GM23338 (cell line): ENCODE results near the gene NPHS1.

Experiments
- CTCF ChIP-seq, 2 experiments: fragments of 200-600 bp in 1 of 2; sonication (generic) in 1 of 2; conservative IDR thresholded peaks; 2 replicates each; pipeline versions ENCODE4 v1.5.1 to v1.6.1; 2016 to 2017; ENCODE audit warnings: antibody characterized with exemption in 2 of 2, low read depth in 2 of 2, mild to moderate bottlenecking in 2 of 2, moderate library complexity in 1 of 2
- EZH2 ChIP-seq: fragments of 200-600 bp; sonication (generic); IDR thresholded peaks from one replicate; pipeline ENCODE4 v1.8.0; 2017; ENCODE audit warnings: antibody characterized with exemption, mild to moderate bottlenecking, low read depth; ENCODE audit not compliant: unreplicated experiment
- EZH2phosphoT487 ChIP-seq: fragments of 200-600 bp; sonication (generic); IDR thresholded peaks from one replicate; pipeline ENCODE4 v1.8.1; 2018; ENCODE audit warnings: antibody characterized with exemption; ENCODE audit not compliant: unreplicated experiment
- POLR2AphosphoS5 ChIP-seq: IDR thresholded peaks from 2 replicates; pipeline ENCODE4 v1.6.1; 2016; ENCODE audit warnings: antibody characterized with exemption, low read depth
- TF ChIP-seq, protein P1 (sequence below): IDR thresholded peaks from 2 replicates; pipeline ENCODE4 v1.6.1; 2016; ENCODE audit warnings: antibody characterized with exemption
- TF ChIP-seq, protein P2 (sequence below): IDR thresholded peaks from one replicate; pipeline ENCODE4 v1.6.1; 2018; ENCODE audit warnings: antibody characterized with exemption; ENCODE audit not compliant: unreplicated experiment

GRCh38 chr19:35796645-35797542 lies 55.4 kb downstream of the NPHS1 start:
- TF ChIP-seq CTCF (conservative IDR thresholded peaks at IDR 0.05; ENCODE audit: low read depth in 2 of 2) (no peak), POLR2AphosphoS5 (no peak), EZH2 (peak; percentile 29), EZH2phosphoT487 (no peak)
- TF ChIP-seq, protein P1, sequence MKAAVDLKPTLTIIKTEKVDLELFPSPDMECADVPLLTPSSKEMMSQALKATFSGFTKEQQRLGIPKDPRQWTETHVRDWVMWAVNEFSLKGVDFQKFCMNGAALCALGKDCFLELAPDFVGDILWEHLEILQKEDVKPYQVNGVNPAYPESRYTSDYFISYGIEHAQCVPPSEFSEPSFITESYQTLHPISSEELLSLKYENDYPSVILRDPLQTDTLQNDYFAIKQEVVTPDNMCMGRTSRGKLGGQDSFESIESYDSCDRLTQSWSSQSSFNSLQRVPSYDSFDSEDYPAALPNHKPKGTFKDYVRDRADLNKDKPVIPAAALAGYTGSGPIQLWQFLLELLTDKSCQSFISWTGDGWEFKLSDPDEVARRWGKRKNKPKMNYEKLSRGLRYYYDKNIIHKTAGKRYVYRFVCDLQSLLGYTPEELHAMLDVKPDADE, result no peak
- TF ChIP-seq, protein P2, sequence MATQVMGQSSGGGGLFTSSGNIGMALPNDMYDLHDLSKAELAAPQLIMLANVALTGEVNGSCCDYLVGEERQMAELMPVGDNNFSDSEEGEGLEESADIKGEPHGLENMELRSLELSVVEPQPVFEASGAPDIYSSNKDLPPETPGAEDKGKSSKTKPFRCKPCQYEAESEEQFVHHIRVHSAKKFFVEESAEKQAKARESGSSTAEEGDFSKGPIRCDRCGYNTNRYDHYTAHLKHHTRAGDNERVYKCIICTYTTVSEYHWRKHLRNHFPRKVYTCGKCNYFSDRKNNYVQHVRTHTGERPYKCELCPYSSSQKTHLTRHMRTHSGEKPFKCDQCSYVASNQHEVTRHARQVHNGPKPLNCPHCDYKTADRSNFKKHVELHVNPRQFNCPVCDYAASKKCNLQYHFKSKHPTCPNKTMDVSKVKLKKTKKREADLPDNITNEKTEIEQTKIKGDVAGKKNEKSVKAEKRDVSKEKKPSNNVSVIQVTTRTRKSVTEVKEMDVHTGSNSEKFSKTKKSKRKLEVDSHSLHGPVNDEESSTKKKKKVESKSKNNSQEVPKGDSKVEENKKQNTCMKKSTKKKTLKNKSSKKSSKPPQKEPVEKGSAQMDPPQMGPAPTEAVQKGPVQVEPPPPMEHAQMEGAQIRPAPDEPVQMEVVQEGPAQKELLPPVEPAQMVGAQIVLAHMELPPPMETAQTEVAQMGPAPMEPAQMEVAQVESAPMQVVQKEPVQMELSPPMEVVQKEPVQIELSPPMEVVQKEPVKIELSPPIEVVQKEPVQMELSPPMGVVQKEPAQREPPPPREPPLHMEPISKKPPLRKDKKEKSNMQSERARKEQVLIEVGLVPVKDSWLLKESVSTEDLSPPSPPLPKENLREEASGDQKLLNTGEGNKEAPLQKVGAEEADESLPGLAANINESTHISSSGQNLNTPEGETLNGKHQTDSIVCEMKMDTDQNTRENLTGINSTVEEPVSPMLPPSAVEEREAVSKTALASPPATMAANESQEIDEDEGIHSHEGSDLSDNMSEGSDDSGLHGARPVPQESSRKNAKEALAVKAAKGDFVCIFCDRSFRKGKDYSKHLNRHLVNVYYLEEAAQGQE, result no peak
